HEK293 (cell line): ENCODE measurements around the gene SEMA6A.

Source experiments
- CTCF ChIA-PET: fragments of 350-600 bp; formaldehyde crosslinking; extraction: SDS; loops from one replicate; lab custom pipeline; 2021; ENCODE audit warnings: antibody characterized with exemption; lab: Yijun Ruan, JAX
- POLR2A ChIA-PET: fragments of 300-600 bp; formaldehyde crosslinking; extraction: SDS; loops from one replicate; lab custom pipeline; 2020; ENCODE audit warnings: antibody characterized with exemption, inconsistent platforms; lab: Yijun Ruan, JAX
- H3K27ac ChIP-seq: fragments of 200-500 bp; sonication (Bioruptor generic); 2 replicates; pipeline ENCODE4 v1.5.1; 2014; ENCODE audit warnings: low read depth, low read length, control low read depth, inconsistent platforms; ENCODE audit errors: extremely low read depth
- H3K36me3 ChIP-seq, 2 experiments: fragments of 200-500 bp in 1 of 2; sonication (Bioruptor generic) in 1 of 2; 1 replicate in 1 of 2; 2 replicates in 1 of 2; pipeline ENCODE4 v1.5.1; 2014 to 2017; ENCODE audit warnings: inconsistent platforms in 2 of 2, low read length in 2 of 2; ENCODE audit not compliant: control insufficient read depth in 2 of 2, insufficient read depth in 1 of 2
- H3K4me1 ChIP-seq: fragments of 200-500 bp; sonication (Bioruptor generic); 2 replicates; pipeline ENCODE4 v1.5.1; 2014; ENCODE audit warnings: mild to moderate bottlenecking, low read length, inconsistent platforms; ENCODE audit not compliant: control insufficient read depth, insufficient read depth
- H3K4me3 ChIP-seq: 2 replicates; pipeline ENCODE4 v1.5.1; 2011; ENCODE audit warnings: low read depth, mild to moderate bottlenecking, control low read depth, low read length, moderate library complexity
- H3K9me3 ChIP-seq: fragments of 200-500 bp; sonication (Bioruptor generic); 2 replicates; pipeline ENCODE4 v1.5.1; 2014; ENCODE audit warnings: low read depth, low read length, inconsistent platforms; ENCODE audit not compliant: control insufficient read depth, insufficient read depth
- GLI4 ChIP-seq: fragments of 450-650 bp; formaldehyde crosslinking; IDR thresholded peaks from 2 replicates; pipeline ENCODE4 v1.5.1; 2016; ENCODE audit warnings: missing biosample characterization, missing genetic modification characterization
- KLF7 ChIP-seq: fragments of 450-650 bp; formaldehyde crosslinking; IDR thresholded peaks from 2 replicates; pipeline ENCODE4 v1.5.1; 2016; ENCODE audit warnings: missing biosample characterization, missing genetic modification characterization, borderline replicate concordance
- OSR2 ChIP-seq: fragments of 450-650 bp; formaldehyde crosslinking; IDR thresholded peaks from 2 replicates; pipeline ENCODE4 v1.5.1; 2016; ENCODE audit warnings: missing biosample characterization, missing genetic modification characterization
- YY1 ChIP-seq: fragments of 450-650 bp; formaldehyde crosslinking; IDR thresholded peaks from 2 replicates; pipeline ENCODE4 v1.5.1; 2018; ENCODE audit warnings: missing biosample characterization, missing genetic modification characterization
- ZBTB48 ChIP-seq: fragments of 450-650 bp; formaldehyde crosslinking; IDR thresholded peaks from 2 replicates; pipeline ENCODE4 v1.5.1; 2016; ENCODE audit warnings: missing biosample characterization, missing genetic modification characterization
- ZNF132 ChIP-seq: fragments of 450-650 bp; formaldehyde crosslinking; IDR thresholded peaks from 2 replicates; pipeline ENCODE4 v1.5.1; 2017; ENCODE audit warnings: missing biosample characterization, missing genetic modification characterization, borderline replicate concordance
- ZNF140 ChIP-seq: fragments of 450-650 bp; formaldehyde crosslinking; IDR thresholded peaks from 2 replicates; pipeline ENCODE4 v1.5.1; 2016; ENCODE audit warnings: missing biosample characterization, missing genetic modification characterization
- ZNF423 ChIP-seq: fragments of 450-650 bp; formaldehyde crosslinking; IDR thresholded peaks from 2 replicates; pipeline ENCODE4 v1.5.1; 2016; ENCODE audit warnings: missing biosample characterization, missing genetic modification characterization
- ZNF510 ChIP-seq: fragments of 450-650 bp; formaldehyde crosslinking; IDR thresholded peaks from 2 replicates; pipeline ENCODE4 v1.5.1; 2018; ENCODE audit warnings: mild to moderate bottlenecking, missing genetic modification characterization, missing biosample characterization; ENCODE audit not compliant: insufficient replicate concordance
- ZNF521 ChIP-seq: fragments of 450-650 bp; formaldehyde crosslinking; IDR thresholded peaks from 2 replicates; pipeline ENCODE4 v1.5.1; 2017; ENCODE audit warnings: missing biosample characterization, mild to moderate bottlenecking, missing genetic modification characterization
- ZNF776 ChIP-seq: fragments of 450-650 bp; formaldehyde crosslinking; IDR thresholded peaks from 2 replicates; pipeline ENCODE4 v1.5.0; 2017; ENCODE audit warnings: missing biosample characterization, missing genetic modification characterization, borderline replicate concordance
- ZSCAN16 ChIP-seq: fragments of 450-650 bp; formaldehyde crosslinking; IDR thresholded peaks from 2 replicates; pipeline ENCODE4 v1.5.1; 2016; ENCODE audit warnings: missing biosample characterization, missing genetic modification characterization
- ZXDB ChIP-seq: fragments of 450-650 bp; formaldehyde crosslinking; IDR thresholded peaks from 2 replicates; pipeline ENCODE4 v1.5.1; 2016; ENCODE audit warnings: missing biosample characterization, missing genetic modification characterization
- TF ChIP-seq, protein P1 (sequence below): fragments of 450-650 bp; formaldehyde crosslinking; IDR thresholded peaks from 2 replicates; pipeline ENCODE4 v1.5.1; 2017; ENCODE audit warnings: missing biosample characterization, mild to moderate bottlenecking, missing genetic modification characterization, moderate library complexity
- TF ChIP-seq, protein P2 (sequence below): fragments of 450-650 bp; formaldehyde crosslinking; IDR thresholded peaks from 2 replicates; pipeline ENCODE4 v1.5.1; 2016; ENCODE audit warnings: missing biosample characterization, missing genetic modification characterization

SEMA6A gene

DNA sequence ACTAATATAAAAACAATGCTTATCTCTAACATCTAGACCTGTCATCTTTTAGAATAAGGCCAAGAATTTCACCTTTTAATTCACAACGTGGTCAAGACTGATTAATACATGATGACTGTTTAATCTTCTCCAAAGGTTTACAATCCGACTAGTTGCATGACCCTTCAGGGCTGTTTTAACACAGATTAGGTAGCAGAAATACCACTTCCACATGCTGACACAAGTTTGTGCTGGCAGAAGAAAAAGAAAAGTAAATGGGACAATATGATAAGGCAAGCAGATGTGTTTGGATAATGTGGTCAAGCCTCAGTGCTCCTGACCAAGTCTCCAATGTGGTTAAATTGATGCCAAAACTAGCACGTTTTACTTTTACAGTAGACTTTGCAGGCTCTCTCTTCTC lies 31.1 kb downstream of the SEMA6A start (continued):
- TF ChIP-seq, protein P1, sequence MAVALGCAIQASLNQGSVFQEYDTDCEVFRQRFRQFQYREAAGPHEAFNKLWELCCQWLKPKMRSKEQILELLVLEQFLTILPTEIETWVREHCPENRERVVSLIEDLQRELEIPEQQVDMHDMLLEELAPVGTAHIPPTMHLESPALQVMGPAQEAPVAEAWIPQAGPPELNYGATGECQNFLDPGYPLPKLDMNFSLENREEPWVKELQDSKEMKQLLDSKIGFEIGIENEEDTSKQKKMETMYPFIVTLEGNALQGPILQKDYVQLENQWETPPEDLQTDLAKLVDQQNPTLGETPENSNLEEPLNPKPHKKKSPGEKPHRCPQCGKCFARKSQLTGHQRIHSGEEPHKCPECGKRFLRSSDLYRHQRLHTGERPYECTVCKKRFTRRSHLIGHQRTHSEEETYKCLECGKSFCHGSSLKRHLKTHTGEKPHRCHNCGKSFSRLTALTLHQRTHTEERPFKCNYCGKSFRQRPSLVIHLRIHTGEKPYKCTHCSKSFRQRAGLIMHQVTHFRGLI (tag by site-specific recombination): no peak
- TF ChIP-seq ZNF776 (no peak), ZXDB (tag by site-specific recombination) (peak; percentile 93), ZNF510 (tag by site-specific recombination) (no peak), ZNF423 (tag by site-specific recombination) (no peak)

DNA sequence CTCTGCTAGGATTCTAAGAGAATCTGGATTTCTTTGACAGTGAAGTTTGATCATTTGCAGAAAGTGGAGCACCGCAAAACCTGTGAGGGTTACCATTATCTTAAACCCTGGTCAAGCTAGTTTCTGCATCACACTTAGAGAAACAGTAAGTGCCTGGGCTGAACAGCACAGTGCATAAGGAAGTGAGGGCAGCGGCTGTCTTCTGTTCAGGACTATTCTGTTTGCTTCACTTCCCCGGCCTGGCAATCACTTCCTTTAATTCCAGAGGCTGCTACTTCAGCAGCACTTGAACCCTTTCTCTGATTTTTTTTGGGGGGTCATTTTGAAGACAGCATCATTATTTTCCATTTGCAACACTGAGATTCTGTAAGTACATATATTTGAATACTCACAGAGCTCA lies 32.0 kb downstream of the SEMA6A start:
- Histone ChIP-seq H3K36me3 (no peaks in the 10 kb centered on the region), H3K9me3 (no peaks in the 10 kb centered on the region), H3K27ac (no peak overlapping the region), H3K4me3 (no peak overlapping the region), H3K4me1 (peaks cover 2% of the 10 kb centered on the region; the same call in 1 of the 2 replicates)
- ChIA-PET CTCF (interaction anchor here (0.6 to 0.8 kb wide), 2 partner anchors 15 kb away, joined by 3 read pairs; no protein-coding TSS in a partner anchor), POLR2A (no interaction called here)
- TF ChIP-seq OSR2 (tag by site-specific recombination): peak; percentile 27; the same call in 1 of the 2 replicates
- no peak for TF ChIP-seq GLI4 (tag by site-specific recombination)
- TF ChIP-seq YY1 (tag by site-specific recombination): no peak
- TF ChIP-seq KLF7: no peak
- TF ChIP-seq ZBTB48 (tag by site-specific recombination): no peak

DNA sequence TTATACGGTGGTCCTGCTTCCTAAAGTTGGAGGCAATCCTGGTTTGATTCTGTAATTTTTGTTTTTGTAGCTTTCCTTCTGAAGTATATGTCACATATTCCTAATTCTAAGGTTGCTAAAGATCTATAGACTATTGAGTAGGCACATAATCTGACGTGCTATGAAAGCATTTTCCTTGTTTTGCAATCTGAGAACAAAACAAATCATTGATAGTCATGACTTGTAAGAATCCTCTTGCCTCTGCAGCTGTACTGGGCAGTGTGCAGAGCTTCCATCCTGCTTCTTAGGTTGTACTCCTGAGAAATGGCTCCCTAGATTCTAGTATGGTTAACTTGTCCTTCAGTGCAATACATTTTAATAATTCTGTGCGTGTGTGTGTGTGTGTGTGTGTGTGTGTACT lies 35.4 kb downstream of the SEMA6A start:
- H3K4me1 ChIP-seq: peaks cover 2% of the 10 kb centered on the region
- H3K27ac ChIP-seq: no peak overlapping the region
- CTCF ChIA-PET: no interaction called here
- H3K9me3 ChIP-seq: no peaks in the 10 kb centered on the region
- POLR2A ChIA-PET: no interaction called here
- TF ChIP-seq ZNF132 (tag by site-specific recombination) (no peak), ZSCAN16 (tag by site-specific recombination) (no peak), ZNF521 (tag by site-specific recombination) (no peak)
- no peak overlapping the region for H3K4me3 ChIP-seq
- no peaks in the 10 kb centered on the region for H3K36me3 ChIP-seq

DNA sequence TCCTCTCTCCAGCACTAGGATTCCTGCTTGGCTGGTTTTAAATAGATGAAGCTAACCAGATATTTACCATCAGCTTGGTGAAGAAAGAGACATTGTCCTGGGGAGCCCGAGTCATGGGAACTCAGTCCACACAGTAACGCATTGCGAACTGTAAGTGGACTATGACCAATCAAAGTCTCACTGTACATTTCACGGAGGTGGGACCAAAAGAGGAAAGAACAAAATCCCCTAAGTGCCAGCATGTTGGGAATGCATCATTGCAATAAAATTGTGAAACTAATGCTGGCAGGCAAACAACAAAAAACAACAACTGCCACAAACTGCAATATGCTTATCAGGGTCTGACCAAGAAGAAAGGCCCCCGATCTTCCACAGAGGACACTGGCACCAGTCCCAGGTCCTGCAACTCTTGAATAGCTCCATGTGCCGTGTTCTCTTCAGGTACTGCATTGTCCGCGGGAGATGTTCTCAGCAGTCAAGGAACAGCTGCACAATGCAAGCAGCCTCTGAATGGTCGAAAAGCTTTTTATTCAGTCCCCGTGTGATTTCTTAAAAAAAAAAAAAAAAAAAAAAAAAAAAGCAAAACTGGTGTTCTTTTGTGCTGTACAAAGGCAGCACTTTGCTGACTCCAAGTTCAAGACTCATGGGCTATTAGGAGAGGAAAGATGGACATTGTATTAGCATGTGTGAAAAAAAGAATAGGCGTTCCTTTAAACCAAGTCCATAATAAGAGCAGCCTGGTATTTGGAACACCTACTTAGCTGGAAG lies 38.1 kb downstream of the SEMA6A start:
- no peaks in the 10 kb centered on the region for H3K9me3 ChIP-seq
- peaks cover 16% of the 10 kb centered on the region for H3K4me1 ChIP-seq
- no peak overlapping the region for H3K27ac ChIP-seq
- no peak for TF ChIP-seq ZNF140 (tag by site-specific recombination)
- TF ChIP-seq, protein P2, sequence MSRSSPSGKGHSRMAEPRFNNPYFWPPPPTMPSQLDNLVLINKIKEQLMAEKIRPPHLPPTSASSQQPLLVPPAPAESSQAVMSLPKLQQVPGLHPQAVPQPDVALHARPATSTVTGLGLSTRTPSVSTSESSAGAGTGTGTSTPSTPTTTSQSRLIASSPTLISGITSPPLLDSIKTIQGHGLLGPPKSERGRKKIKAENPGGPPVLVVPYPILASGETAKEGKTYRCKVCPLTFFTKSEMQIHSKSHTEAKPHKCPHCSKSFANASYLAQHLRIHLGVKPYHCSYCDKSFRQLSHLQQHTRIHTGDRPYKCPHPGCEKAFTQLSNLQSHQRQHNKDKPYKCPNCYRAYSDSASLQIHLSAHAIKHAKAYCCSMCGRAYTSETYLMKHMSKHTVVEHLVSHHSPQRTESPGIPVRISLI (tag by site-specific recombination): 0 out of 2 replicates have a peak, but pooled peaks have one; percentile 71
- ChIA-PET CTCF (interaction anchor here (1.0 kb wide), 1 partner anchor 13 kb away, joined by 4 read pairs; no protein-coding TSS in a partner anchor), POLR2A (no interaction called here)
- H3K4me3 ChIP-seq: no peak overlapping the region
- no peaks in the 10 kb centered on the region for H3K36me3 ChIP-seq
